K562 (cell line): Measurements from ENCODE around the gene OR2S2. TPM values are rescaled to one million over a fixed set of nuclear protein-coding genes. Genes with fewer than 3 reads are reported as not detected.

Experiments used
- BCLAF1 ChIP-seq, 2 experiments: fragments of 450-650 bp in 1 of 2; IDR thresholded peaks; 2 replicates each; pipeline ENCODE4 v1.6.1; 2011 to 2017; ENCODE audit warnings: low read depth in 2 of 2, antibody characterized with exemption in 1 of 2, borderline replicate concordance in 1 of 2, low read length in 1 of 2, mild to moderate bottlenecking in 1 of 2, mixed read lengths in 1 of 2; ENCODE audit not compliant: control insufficient read depth in 1 of 2
- CBFA2T2 ChIP-seq: fragments of 450-650 bp; conservative IDR thresholded peaks from 2 replicates; pipeline ENCODE4 v1.6.1; 2017; ENCODE audit warnings: mild to moderate bottlenecking
- GATA2 ChIP-seq: sonication (generic); formaldehyde crosslinking; IDR thresholded peaks from 2 replicates; pipeline ENCODE4 v1.4.0; 2020; ENCODE audit warnings: mild to moderate bottlenecking, missing genetic modification reagents
- GATAD2B ChIP-seq: fragments of 450-650 bp; IDR thresholded peaks from 2 replicates; pipeline ENCODE4 v1.6.1; 2017; ENCODE audit warnings: mild to moderate bottlenecking, borderline replicate concordance
- HDAC1 ChIP-seq, 2 experiments: fragments of 450-650 bp; IDR thresholded peaks; 2 replicates each; pipeline ENCODE4 v1.6.1; 2016 to 2017; ENCODE audit warnings: inconsistent platforms in 1 of 2, mild to moderate bottlenecking in 1 of 2, moderate library complexity in 1 of 2
- KDM2B ChIP-seq: fragments of 250-450 bp; sonication (Bioruptor Pico); IDR thresholded peaks from 2 replicates; pipeline ENCODE4 v1.8.0; 2021; ENCODE audit warnings: mild to moderate bottlenecking, moderate library complexity
- LEF1 ChIP-seq: fragments of 450-650 bp; IDR thresholded peaks from 2 replicates; pipeline ENCODE4 v1.6.1; 2016; ENCODE audit warnings: mild to moderate bottlenecking
- NBN ChIP-seq: fragments of 450-650 bp; IDR thresholded peaks from 2 replicates; pipeline ENCODE4 v1.6.1; 2016; ENCODE audit warnings: low read depth, mild to moderate bottlenecking
- PPARD ChIP-seq: fragments of 250-450 bp; sonication (Bioruptor Pico); IDR thresholded peaks from 2 replicates; pipeline ENCODE4 v1.8.0; 2022; ENCODE audit warnings: inconsistent platforms, mild to moderate bottlenecking, moderate library complexity
- SAFB ChIP-seq: fragments of 200-400 bp; formaldehyde crosslinking; IDR thresholded peaks from 2 replicates; pipeline ENCODE4 v1.6.1; 2017; ENCODE audit warnings: low read depth, low read length, borderline replicate concordance
- polyA plus RNA-seq, 8 experiments: library from polyadenylated mRNA; depleted of rRNA in 4 of 8; stranded (reverse) in 5 of 8; unstranded in 3 of 8; fragments of >200 nt; fragmentation: Nextera tagmentation in 2 of 8; fragmentation: Illumina TruSeq in 1 of 8; extraction: Ambion mirVana in 2 of 8; extraction: Trizol in 1 of 8; gene quantifications; 2 replicates each; pipeline versions ENCODE4 v1.2.1 to v1.2.3, GENCODE V29; 2011 to 2014; ENCODE audit warnings: inconsistent platforms in 1 of 8, missing spikeins in 1 of 8
- total RNA-seq, 7 experiments: library from RNA; depleted of rRNA in 6 of 7; stranded (reverse); fragments of >200 nt in 6 of 7; fragmentation: Illumina TruSeq in 2 of 7; extraction: Trizol in 2 of 7; gene quantifications; 2 replicates each; pipeline versions ENCODE4 v1.2.1 to v1.2.3, GENCODE V29; 2011 to 2021; ENCODE audit warnings: low replicate concordance in 1 of 7
- TF ChIP-seq, protein P1 (sequence below), 2 experiments: fragments of 450-650 bp in 1 of 2; sonication (generic) in 1 of 2; formaldehyde crosslinking in 1 of 2; IDR thresholded peaks; 2 replicates each; pipeline versions ENCODE4 v1.7.1 to v1.9.0; 2016 to 2022; ENCODE audit warnings: inconsistent platforms in 1 of 2, mild to moderate bottlenecking in 1 of 2, missing genetic modification reagents in 1 of 2
- TF ChIP-seq, protein P2 (sequence below): fragments of 450-650 bp; IDR thresholded peaks from 2 replicates; pipeline ENCODE4 v1.6.1; 2016

OR2S2 gene
- total and polyA plus RNA-seq, 9 of the 15 experiments (the other 6 are each of a cell fraction or from before 2014, with no cell fraction given), result not detected

DNA sequence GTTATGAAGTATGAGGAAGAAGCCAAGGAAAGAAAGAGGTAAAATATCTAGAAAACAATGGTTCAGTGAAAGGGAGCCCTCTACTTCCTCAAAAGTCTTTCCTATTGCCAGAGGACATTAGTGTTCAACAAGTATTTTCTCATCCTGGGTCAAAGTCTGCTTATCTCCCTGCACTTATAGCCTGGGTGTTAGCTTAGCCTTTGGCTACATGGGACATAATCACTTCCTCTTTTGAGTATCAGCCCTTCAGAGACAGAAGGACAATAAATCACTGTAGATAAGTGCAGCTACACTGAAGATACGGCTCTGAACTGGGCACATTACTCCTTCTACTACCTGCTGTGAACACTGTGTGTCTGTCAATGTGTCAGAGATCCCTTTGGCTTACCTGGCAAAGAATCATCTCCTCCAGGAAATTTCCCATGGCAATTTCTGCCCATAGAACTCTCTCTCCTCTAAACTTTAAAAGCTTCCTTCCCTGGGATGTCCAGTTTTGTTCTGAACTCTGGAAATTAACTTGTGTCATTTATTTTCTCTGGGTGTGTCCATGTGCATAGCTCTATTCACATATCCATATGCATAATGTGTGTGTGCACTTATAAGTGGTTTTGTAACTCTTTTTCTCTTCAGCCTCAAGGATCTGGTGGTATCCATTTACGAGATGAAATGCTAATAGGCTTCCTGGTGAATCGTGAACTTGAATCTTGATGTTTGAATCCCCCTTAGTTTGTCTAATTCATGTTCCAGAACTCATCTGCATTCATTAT lies 48.8 kb upstream of the OR2S2 start (continued):
- TF ChIP-seq, protein P1, sequence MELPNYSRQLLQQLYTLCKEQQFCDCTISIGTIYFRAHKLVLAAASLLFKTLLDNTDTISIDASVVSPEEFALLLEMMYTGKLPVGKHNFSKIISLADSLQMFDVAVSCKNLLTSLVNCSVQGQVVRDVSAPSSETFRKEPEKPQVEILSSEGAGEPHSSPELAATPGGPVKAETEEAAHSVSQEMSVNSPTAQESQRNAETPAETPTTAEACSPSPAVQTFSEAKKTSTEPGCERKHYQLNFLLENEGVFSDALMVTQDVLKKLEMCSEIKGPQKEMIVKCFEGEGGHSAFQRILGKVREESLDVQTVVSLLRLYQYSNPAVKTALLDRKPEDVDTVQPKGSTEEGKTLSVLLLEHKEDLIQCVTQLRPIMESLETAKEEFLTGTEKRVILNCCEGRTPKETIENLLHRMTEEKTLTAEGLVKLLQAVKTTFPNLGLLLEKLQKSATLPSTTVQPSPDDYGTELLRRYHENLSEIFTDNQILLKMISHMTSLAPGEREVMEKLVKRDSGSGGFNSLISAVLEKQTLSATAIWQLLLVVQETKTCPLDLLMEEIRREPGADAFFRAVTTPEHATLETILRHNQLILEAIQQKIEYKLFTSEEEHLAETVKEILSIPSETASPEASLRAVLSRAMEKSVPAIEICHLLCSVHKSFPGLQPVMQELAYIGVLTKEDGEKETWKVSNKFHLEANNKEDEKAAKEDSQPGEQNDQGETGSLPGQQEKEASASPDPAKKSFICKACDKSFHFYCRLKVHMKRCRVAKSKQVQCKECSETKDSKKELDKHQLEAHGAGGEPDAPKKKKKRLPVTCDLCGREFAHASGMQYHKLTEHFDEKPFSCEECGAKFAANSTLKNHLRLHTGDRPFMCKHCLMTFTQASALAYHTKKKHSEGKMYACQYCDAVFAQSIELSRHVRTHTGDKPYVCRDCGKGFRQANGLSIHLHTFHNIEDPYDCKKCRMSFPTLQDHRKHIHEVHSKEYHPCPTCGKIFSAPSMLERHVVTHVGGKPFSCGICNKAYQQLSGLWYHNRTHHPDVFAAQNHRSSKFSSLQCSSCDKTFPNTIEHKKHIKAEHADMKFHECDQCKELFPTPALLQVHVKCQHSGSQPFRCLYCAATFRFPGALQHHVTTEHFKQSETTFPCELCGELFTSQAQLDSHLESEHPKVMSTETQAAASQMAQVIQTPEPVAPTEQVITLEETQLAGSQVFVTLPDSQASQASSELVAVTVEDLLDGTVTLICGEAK (IDR thresholded peaks at IDR 0.05), result no peak
- TF ChIP-seq, protein P1 (CRISPR knock-in tag; IDR thresholded peaks at IDR 0.05), result no peak
- TF ChIP-seq SAFB (no peak), BCLAF1 (IDR thresholded peaks at IDR 0.05; ENCODE audit: borderline replicate concordance in 1 of 2, control insufficient read depth in 1 of 2, low read depth in 2 of 2, low read length in 1 of 2) (no peak), NBN (peak; percentile 78; the same call in 1 of the 2 replicates), HDAC1 (IDR thresholded peaks at IDR 0.05) (peak in 1 of 2 experiments; percentile 94; a peak in 2 of 4 replicates), GATAD2B (no peak), GATA2 (peak; percentile 89), CBFA2T2 (peak; percentile 69), LEF1 (0 out of 2 replicates have a peak, but pooled peaks have one; percentile 44), KDM2B (CRISPR knock-in tag) (no peak), PPARD (CRISPR knock-in tag) (no peak)
- TF ChIP-seq, protein P2, sequence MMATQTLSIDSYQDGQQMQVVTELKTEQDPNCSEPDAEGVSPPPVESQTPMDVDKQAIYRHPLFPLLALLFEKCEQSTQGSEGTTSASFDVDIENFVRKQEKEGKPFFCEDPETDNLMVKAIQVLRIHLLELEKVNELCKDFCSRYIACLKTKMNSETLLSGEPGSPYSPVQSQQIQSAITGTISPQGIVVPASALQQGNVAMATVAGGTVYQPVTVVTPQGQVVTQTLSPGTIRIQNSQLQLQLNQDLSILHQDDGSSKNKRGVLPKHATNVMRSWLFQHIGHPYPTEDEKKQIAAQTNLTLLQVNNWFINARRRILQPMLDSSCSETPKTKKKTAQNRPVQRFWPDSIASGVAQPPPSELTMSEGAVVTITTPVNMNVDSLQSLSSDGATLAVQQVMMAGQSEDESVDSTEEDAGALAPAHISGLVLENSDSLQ, result peak; percentile 91
